K562 (cell line): ENCODE data around the gene SRPK1. TPM values are rescaled to one million over a fixed set of nuclear protein-coding genes. Genes with fewer than 3 reads are reported as not detected.

Source experiments
- BRCA1 ChIP-seq, 2 experiments: fragments of 450-650 bp in 1 of 2; sonication (generic) in 1 of 2; formaldehyde crosslinking in 1 of 2; IDR thresholded peaks; 2 replicates each; pipeline versions ENCODE4 v1.5.0 to v1.6.1; 2017 to 2020; ENCODE audit warnings: mild to moderate bottlenecking in 1 of 2, missing genetic modification reagents in 1 of 2
- CBX3 ChIP-seq, 2 experiments: IDR thresholded peaks; 1 replicate in 1 of 2; 2 replicates in 1 of 2; pipeline ENCODE4 v1.6.1; 2012; ENCODE audit warnings: inconsistent platforms in 2 of 2, low read length in 2 of 2, borderline replicate concordance in 1 of 2, control low read depth in 1 of 2
- CXXC5 ChIP-seq: fragments of 250-450 bp; sonication (Bioruptor Pico); IDR thresholded peaks from 2 replicates; pipeline ENCODE4 v1.8.0; 2022; ENCODE audit warnings: inconsistent platforms, mild to moderate bottlenecking, moderate library complexity
- E2F3 ChIP-seq: fragments of 250-450 bp; sonication (Bioruptor Pico); IDR thresholded peaks from 2 replicates; pipeline ENCODE4 v1.4.0; 2020; ENCODE audit warnings: mild to moderate bottlenecking
- ELK3 ChIP-seq: fragments of 450-650 bp; formaldehyde crosslinking; IDR thresholded peaks from 2 replicates; pipeline ENCODE4 v1.4.0; 2020; ENCODE audit warnings: mild to moderate bottlenecking
- NEUROD1 ChIP-seq: fragments of 150-350 bp; IDR thresholded peaks from 2 replicates; pipeline ENCODE4 v1.6.1; 2014; ENCODE audit warnings: borderline replicate concordance, low read length, low read depth; ENCODE audit not compliant: partially characterized antibody
- SMARCA5 ChIP-seq: fragments of 450-650 bp; IDR thresholded peaks from 2 replicates; pipeline ENCODE4 v1.6.1; 2016
- ZBTB11 ChIP-seq, 3 experiments: fragments of 200-800 bp in 1 of 3; fragments of 250-450 bp in 1 of 3; fragments of 450-650 bp in 1 of 3; sonication (Bioruptor Pico) in 1 of 3; sonication (Bioruptor generic) in 1 of 3; formaldehyde crosslinking in 1 of 3; IDR thresholded peaks; 2 replicates each; pipeline versions ENCODE4 v1.6.1 to v1.8.0; 2016 to 2022; ENCODE audit warnings: mild to moderate bottlenecking in 2 of 3, missing genetic modification characterization in 2 of 3, missing compliant biosample characterization in 1 of 3, moderate library complexity in 1 of 3
- ZBTB40 ChIP-seq, 2 experiments: fragments of 450-650 bp in 1 of 2; sonication (generic) in 1 of 2; formaldehyde crosslinking in 1 of 2; IDR thresholded peaks; 2 replicates each; pipeline versions ENCODE4 v1.7.1 to v1.9.0; 2016 to 2022; ENCODE audit warnings: inconsistent platforms in 1 of 2, mild to moderate bottlenecking in 1 of 2, missing genetic modification reagents in 1 of 2
- ZNF384 ChIP-seq: IDR thresholded peaks from 2 replicates; pipeline ENCODE4 v1.6.1; 2012; ENCODE audit warnings: low read depth, low read length, improper control_type of control experiment
- ZNF551 ChIP-seq: fragments of 250-450 bp; sonication (Bioruptor Pico); IDR thresholded peaks from 2 replicates; pipeline ENCODE4 v1.5.0; 2021; ENCODE audit warnings: mild to moderate bottlenecking, moderate library complexity
- polyA plus RNA-seq, 8 experiments: library from polyadenylated mRNA; depleted of rRNA in 4 of 8; stranded (reverse) in 5 of 8; unstranded in 3 of 8; fragments of >200 nt; fragmentation: Nextera tagmentation in 2 of 8; fragmentation: Illumina TruSeq in 1 of 8; extraction: Ambion mirVana in 2 of 8; extraction: Trizol in 1 of 8; gene quantifications; 2 replicates each; pipeline versions ENCODE4 v1.2.1 to v1.2.3, GENCODE V29; 2011 to 2014; ENCODE audit warnings: inconsistent platforms in 1 of 8, missing spikeins in 1 of 8
- total RNA-seq, 7 experiments: library from RNA; depleted of rRNA in 6 of 7; stranded (reverse); fragments of >200 nt in 6 of 7; fragmentation: Illumina TruSeq in 2 of 7; extraction: Trizol in 2 of 7; gene quantifications; 2 replicates each; pipeline versions ENCODE4 v1.2.1 to v1.2.3, GENCODE V29; 2011 to 2021; ENCODE audit warnings: low replicate concordance in 1 of 7

The SRPK1 gene
- total and polyA plus RNA-seq, 9 of the 15 experiments (the other 6 are each of a cell fraction or from before 2014, with no cell fraction given) = 99.6 to 185 (median 159) TPM

- TF ChIP-seq ELK3 (CRISPR knock-in tag) = no peak
- peak; percentile 46 for TF ChIP-seq NEUROD1
- TF ChIP-seq E2F3 = peak; percentile 61; the same call in 1 of the 2 replicates
- TF ChIP-seq ZNF551 (CRISPR knock-in tag) = 0 out of 2 replicates have a peak, but pooled peaks have one; percentile 41
- peak; percentile 82 for TF ChIP-seq CXXC5 (CRISPR knock-in tag)
- TF ChIP-seq SMARCA5 = peak; percentile 91; the same call in 1 of the 2 replicates
- TF ChIP-seq ZBTB40 (IDR thresholded peaks at IDR 0.05) = peak; percentile 63; the same call in 1 of the 2 replicates
- no peak for TF ChIP-seq ZBTB40 (CRISPR knock-in tag; IDR thresholded peaks at IDR 0.05)
- peak in 1 of 2 experiments; percentile 67; a peak in 1 of 3 replicates for TF ChIP-seq CBX3 (IDR thresholded peaks at IDR 0.05; ENCODE audit: borderline replicate concordance in 1 of 2, low read length in 2 of 2)
- TF ChIP-seq ZBTB11 (CRISPR knock-in tag; IDR thresholded peaks at IDR 0.05) = no peak; a peak in 1 of 6 replicates
- 0 out of 2 replicates have a peak, but pooled peaks have one; percentile 4 for TF ChIP-seq ZNF384
- TF ChIP-seq BRCA1 (IDR thresholded peaks at IDR 0.05) = no peak
- TF ChIP-seq BRCA1 (CRISPR knock-in tag; IDR thresholded peaks at IDR 0.05) = no peak
Measured at GRCh38 chr6:35920793-35921732, at the start of gene SRPK1 (continued).
